Pancreas (tissue), 10 donors: Measurements from ENCODE around the gene ERCC2. TPM values are rescaled to one million over a fixed set of nuclear protein-coding genes. Genes with fewer than 3 reads are reported as not detected.
A peak's percentile ranks its signal among the peaks of the same experiment; 100 is the strongest.

Source experiments
- ATAC-seq, 4 donors: fragments of 200-7000 bp; cut with Tn5 transposase; one replicate each; pipeline versions ENCODE4 v1.8.0 to v1.9.1; 2020; ENCODE audit warnings: mild to moderate bottlenecking in 4 of 4, moderate library complexity in 4 of 4
- DNase-seq, 6 donors: peaks; one replicate each; pipeline ENCODE4 v3.0.0-alpha.2; 2020
- FAIRE-seq: peaks from 2 replicates; lab custom pipeline; 2012; peaks lifted over from hg19 to GRCh38; lab: Jason Lieb, UNC
- H3K27ac ChIP-seq, 4 donors: fragments of 200-600 bp; sonication (generic); 1 replicate in 3 of 4; 2 replicates in 1 of 4; pipeline versions ENCODE4 v1.5.0 to v1.8.0; 2020
- H3K27me3 ChIP-seq, 4 donors: fragments of 200-600 bp; one replicate each; pipeline ENCODE4 v1.8.0; 2021
- H3K36me3 ChIP-seq, 3 donors: fragments of 200-600 bp; sonication (generic) in 1 of 3; one replicate each; pipeline versions ENCODE4 v1.5.0 to v1.8.0; 2020 to 2021
- H3K4me1 ChIP-seq, 3 donors: fragments of 200-600 bp; one replicate each; pipeline ENCODE4 v1.8.0; 2021
- H3K4me3 ChIP-seq, 4 donors: fragments of 200-600 bp; sonication (generic) in 2 of 4; one replicate each; pipeline versions ENCODE4 v1.5.0 to v1.8.0; 2020 to 2021
- H3K9me3 ChIP-seq, 4 donors: fragments of 200-600 bp; one replicate each; pipeline ENCODE4 v1.8.0; 2021
- whole genome bisulfite sequencing, 2 donors: extraction: QIAGEN DNeasy Blood & Tissue Kit; methylation state at CpG; one replicate each; pipeline ENCODE4 v1.1.7; 2013; 5-methylcytosine and 5-hydroxymethylcytosine counted together
- intact Hi-C, 3 donors: fragments of 100-400 bp; cut with DNase I; formaldehyde crosslinking; loops; one replicate each; pipeline versions ENCODE4 v1.11.1 to v1.14.2; 2022
- polyA plus RNA-seq, 2 donors: library from polyadenylated mRNA; stranded (reverse); fragments of 200-250 nt; gene quantifications; one replicate each; pipeline ENCODE4 v1.2.3, GENCODE V29; 2013
- total RNA-seq, 6 donors: library from RNA; stranded (reverse); fragmentation: NEBNext Ultra II Directional in 4 of 6; extraction: Animal tissue kit (Norgen Biotek cat#: 25700) in 4 of 6; gene quantifications; one replicate each; pipeline versions ENCODE4 v1.2.1 to v1.2.4, GENCODE V29; 2021 to 2023
- TF ChIP-seq, protein P1 (sequence below), 4 donors: fragments of 200-600 bp; sonication (generic) in 3 of 4; IDR thresholded peaks; one replicate each; pipeline versions ENCODE4 v1.5.0 to v1.8.0; 2021; ENCODE audit warnings: antibody characterized with exemption in 4 of 4
- donor health status: healthy with polysubstance abuse.
- donor health status: DM: no; HTN: no; CAD: no; lungs with moderate emphysema.
- donor health status: DM: no; HTN: no; CAD: no.
- donor health status: control.
- donor health status: control.
- donor health status: Bipolar disorder and iron deficiency.
- donor health status: DM: yes; HTN: yes; CAD: no.
- donor health status: DM: no; HTN: no; CAD: no.
- donor health status: DM: no; HTN: no; CAD: no.
- donor health status: DM: yes; HTN: yes; CAD: no.

The ERCC2 gene
- total and polyA plus RNA-seq, 8 donors, result 7.1 to 19.5 (median 10.2) TPM

DNA sequence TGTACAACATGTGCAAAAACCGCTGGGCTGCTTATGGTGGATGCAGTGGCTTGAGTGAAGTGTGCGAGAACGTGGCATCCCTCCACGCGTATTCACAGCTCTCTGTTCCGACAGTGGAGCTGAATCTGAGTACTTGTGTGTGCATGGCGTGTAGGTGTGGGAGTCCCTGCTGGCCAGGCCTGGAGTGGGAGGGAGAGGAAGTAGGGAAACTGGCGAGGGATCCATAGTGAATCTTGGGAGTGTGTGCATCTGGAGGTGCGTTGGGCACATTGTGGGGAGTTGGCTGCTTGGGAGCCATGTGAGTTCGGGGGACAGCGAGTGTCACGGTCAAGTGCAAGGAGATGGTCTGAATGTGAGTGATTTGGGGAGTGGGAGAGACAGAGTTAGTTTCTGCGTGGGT is 27.5 kb downstream of the ERCC2 start:
- WGBS, 2 donors, result 80 to 87% methylated on average over 13 of the region's 13 CpGs
- Histone ChIP-seq H3K36me3 (no peaks in the 10 kb centered on the region), H3K4me1 (peaks cover 0 to 3% (median 0%) of the 10 kb centered on the region in 3 donors), H3K9me3 (no peaks in the 10 kb centered on the region), H3K27ac (no peak overlapping the region), H3K27me3 (no peaks in the 10 kb centered on the region), H3K4me3 (no peak overlapping the region)
- TF ChIP-seq, protein P1, sequence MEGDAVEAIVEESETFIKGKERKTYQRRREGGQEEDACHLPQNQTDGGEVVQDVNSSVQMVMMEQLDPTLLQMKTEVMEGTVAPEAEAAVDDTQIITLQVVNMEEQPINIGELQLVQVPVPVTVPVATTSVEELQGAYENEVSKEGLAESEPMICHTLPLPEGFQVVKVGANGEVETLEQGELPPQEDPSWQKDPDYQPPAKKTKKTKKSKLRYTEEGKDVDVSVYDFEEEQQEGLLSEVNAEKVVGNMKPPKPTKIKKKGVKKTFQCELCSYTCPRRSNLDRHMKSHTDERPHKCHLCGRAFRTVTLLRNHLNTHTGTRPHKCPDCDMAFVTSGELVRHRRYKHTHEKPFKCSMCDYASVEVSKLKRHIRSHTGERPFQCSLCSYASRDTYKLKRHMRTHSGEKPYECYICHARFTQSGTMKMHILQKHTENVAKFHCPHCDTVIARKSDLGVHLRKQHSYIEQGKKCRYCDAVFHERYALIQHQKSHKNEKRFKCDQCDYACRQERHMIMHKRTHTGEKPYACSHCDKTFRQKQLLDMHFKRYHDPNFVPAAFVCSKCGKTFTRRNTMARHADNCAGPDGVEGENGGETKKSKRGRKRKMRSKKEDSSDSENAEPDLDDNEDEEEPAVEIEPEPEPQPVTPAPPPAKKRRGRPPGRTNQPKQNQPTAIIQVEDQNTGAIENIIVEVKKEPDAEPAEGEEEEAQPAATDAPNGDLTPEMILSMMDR (IDR thresholded peaks at IDR 0.05), result no peak
- no peak for FAIRE-seq
- no peak for ATAC-seq
- intact Hi-C loops, result no loop called here
- no peak for DNase-seq

DNA sequence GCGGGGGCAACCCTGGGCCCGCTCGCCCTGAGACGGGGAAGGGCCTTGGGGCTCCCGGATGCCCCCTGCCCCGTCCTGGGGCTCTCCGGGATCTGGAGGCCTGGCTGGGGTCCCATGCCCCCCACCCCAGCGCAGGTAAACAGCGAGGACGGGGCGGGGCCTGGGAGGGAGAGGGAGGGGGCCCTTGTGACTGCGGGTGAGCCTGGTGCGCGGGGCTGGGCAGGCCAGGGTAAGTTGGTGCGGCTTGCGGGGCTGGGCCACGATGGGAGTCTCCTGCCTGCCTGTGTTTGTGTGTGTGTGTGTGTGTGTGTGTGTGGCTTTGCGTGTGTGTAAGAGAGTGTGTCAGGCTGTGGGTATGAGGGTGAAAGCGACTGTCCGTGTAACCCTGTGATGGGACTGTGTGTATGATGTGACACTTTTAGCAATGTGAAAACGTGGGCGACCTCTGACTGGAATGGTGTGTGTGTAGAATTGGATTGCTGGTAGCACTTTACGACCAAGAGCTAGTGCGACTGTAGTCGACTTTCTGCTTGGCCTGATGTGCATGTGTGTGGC is 29.4 kb downstream of the ERCC2 start:
- peak overlapping the region; percentile 31 to 62 (median 48) for H3K4me3 ChIP-seq
- intact Hi-C loops, result no loop called here
- 10 to 15% methylated on average over 17 to 25 of the region's 25 CpGs for whole genome bisulfite sequencing, 2 donors
- FAIRE-seq (no peak), DNase-seq (peak in 2 of 6 donors; percentile 23 to 58), ATAC-seq (peak; percentile 52 to 65 (median 58))
- H3K27me3 ChIP-seq, result no peaks in the 10 kb centered on the region
- H3K27ac ChIP-seq, result no peak overlapping the region
- H3K4me1 ChIP-seq, result peaks cover 0 to 3% (median 0%) of the 10 kb centered on the region in 3 donors
- no peaks in the 10 kb centered on the region for H3K36me3 ChIP-seq
- no peaks in the 10 kb centered on the region for H3K9me3 ChIP-seq
- TF ChIP-seq, protein P1 (IDR thresholded peaks at IDR 0.05), result no peak

GRCh38 chr19:45340232-45340898 is 30.0 kb downstream of the ERCC2 start, which contains the start of gene KLC3:
KLC3 (plus strand) TSS chr19:45340750; CDS start chr19:45345542, 4,792 bp downstream.
- WGBS, 2 donors, result 9 to 11% methylated on average over 46 to 50 of the region's 50 CpGs
- no peak for FAIRE-seq

GRCh38 chr19:45339629-45340028 is 30.7 kb downstream of the ERCC2 start:
- TF ChIP-seq, protein P1 (IDR thresholded peaks at IDR 0.05), result no peak
- 68 to 79% methylated on average over 6 of the region's 6 CpGs for WGBS, 2 donors
- Histone ChIP-seq H3K9me3 (no peaks in the 10 kb centered on the region), H3K36me3 (no peaks in the 10 kb centered on the region), H3K4me1 (peaks cover 0 to 3% (median 0%) of the 10 kb centered on the region in 3 donors), H3K27me3 (no peaks in the 10 kb centered on the region), H3K27ac (no peak overlapping the region), H3K4me3 (no peak overlapping the region)
- intact Hi-C loops, result no loop called here
- FAIRE-seq (no peak), ATAC-seq (no peak), DNase-seq (no peak)

More at GRCh38 chr19:45340232-45340898, 30.0 kb downstream of the ERCC2 start, which contains the start of gene KLC3:
- peak; percentile 45 to 88 (median 78) for DNase-seq
- Histone ChIP-seq H3K9me3 (no peaks in the 10 kb centered on the region), H3K4me1 (peaks cover 0 to 3% (median 0%) of the 10 kb centered on the region in 3 donors), H3K4me3 (peak within 1 kb of the TSS; percentile 31 to 62 (median 48)), H3K27ac (no peak within 1 kb of the TSS), H3K36me3 (no peaks in the 10 kb centered on the region), H3K27me3 (no peaks in the 10 kb centered on the region)
- TF ChIP-seq, protein P1 (IDR thresholded peaks at IDR 0.05), result no peak
- intact Hi-C loops, result no loop called here
- ATAC-seq, result peak; percentile 88 to 94 (median 90)
